GM12872 (cell line): ENCODE data around the gene GPR55.

Experiments used
- CTCF ChIP-seq: IDR thresholded peaks from 3 replicates; pipeline ENCODE4 v1.5.1; 2011; ENCODE audit warnings: low read depth, mild to moderate bottlenecking, low read length, moderate library complexity; ENCODE audit not compliant: insufficient read depth

GPR55 gene

GRCh38 chr2:230898016-230898712 is 26.9 kb downstream of the GPR55 start:
- TF ChIP-seq CTCF: no peak

GRCh38 chr2:230896346-230897115 is 28.5 kb downstream of the GPR55 start:
- no peak for TF ChIP-seq CTCF

- TF ChIP-seq CTCF: no peak
Observed at GRCh38 chr2:230895536-230896345, 29.3 kb downstream of the GPR55 start.

- no peak for TF ChIP-seq CTCF
Observed at GRCh38 chr2:230893841-230894781, 30.9 kb downstream of the GPR55 start.

GRCh38 chr2:230893338-230893737 is 31.7 kb downstream of the GPR55 start:
- TF ChIP-seq CTCF: no peak

GRCh38 chr2:230891509-230891908 is 33.5 kb downstream of the GPR55 start:
- TF ChIP-seq CTCF: no peak
